Left forelimb (tissue), 1 donor: ENCODE data around the gene LMTK2.
A peak's percentile ranks its signal among the peaks of the same experiment; 100 is the strongest.

Source experiments
- DNase-seq: peaks from one replicate; pipeline ENCODE4 v3.0.0-alpha.2; 2018; ENCODE audit warnings: low spot score

The LMTK2 gene

GRCh38 chr7:98234429-98235147 is 127.9 kb downstream of the LMTK2 start:
- no peak for DNase-seq

- DNase-seq = no peak
Measured at GRCh38 chr7:98235901-98236300, 129.2 kb downstream of the LMTK2 start.

GRCh38 chr7:98236355-98237185 is 129.9 kb downstream of the LMTK2 start:
- DNase-seq = peak; percentile 56

GRCh38 chr7:98238076-98238475 is 131.4 kb downstream of the LMTK2 start:
- no peak for DNase-seq

GRCh38 chr7:98238976-98239375 is 132.3 kb downstream of the LMTK2 start:
- no peak for DNase-seq

- no peak for DNase-seq
Measured at GRCh38 chr7:98240961-98241673, 134.5 kb downstream of the LMTK2 start.

GRCh38 chr7:98241674-98242241 is 135.1 kb downstream of the LMTK2 start:
- no peak for DNase-seq

GRCh38 chr7:98242342-98242741 is 135.7 kb downstream of the LMTK2 start:
- no peak for DNase-seq

- no peak for DNase-seq
Measured at GRCh38 chr7:98242934-98243333, 136.3 kb downstream of the LMTK2 start.

GRCh38 chr7:98244871-98245270 is 138.2 kb downstream of the LMTK2 start:
- DNase-seq = no peak

- DNase-seq = no peak
Measured at GRCh38 chr7:98248156-98248555, 141.5 kb downstream of the LMTK2 start.

GRCh38 chr7:98249106-98249505 is 142.4 kb downstream of the LMTK2 start:
- DNase-seq = no peak

GRCh38 chr7:98250789-98251188 is 144.1 kb downstream of the LMTK2 start:
- DNase-seq = no peak

- DNase-seq = no peak
Measured at GRCh38 chr7:98251231-98251600, 144.6 kb downstream of the LMTK2 start.

GRCh38 chr7:98251601-98252424 is 145.2 kb downstream of the LMTK2 start, which contains the start of gene TECPR1:
Gene TECPR1, minus strand, starts transcription at chr7:98252232. Its CDS starts 6,086 bp downstream, at chr7:98246146.
- peak; percentile 95 for DNase-seq

- no peak for DNase-seq
Measured at GRCh38 chr7:98252425-98253054, 145.9 kb downstream of the LMTK2 start.

- DNase-seq = no peak
Measured at GRCh38 chr7:98254516-98254915, 147.9 kb downstream of the LMTK2 start.

- DNase-seq = no peak
Measured at GRCh38 chr7:98254951-98255610, 148.4 kb downstream of the LMTK2 start.

GRCh38 chr7:98256431-98256830 is 149.8 kb downstream of the LMTK2 start:
- DNase-seq = no peak

- DNase-seq = no peak
Measured at GRCh38 chr7:98257701-98258100, 151.0 kb downstream of the LMTK2 start.
